ENCODE data around the gene ZSWIM5.

GRCh38 chr1:45111239-45111638, 95.2 kb downstream of the ZSWIM5 start:
- TF ChIP-seq POLR2A (IDR thresholded peaks at IDR 0.05) (no peak), CTCF (IDR thresholded peaks at IDR 0.05) (no peak), EP300 (IDR thresholded peaks at IDR 0.05) (no peak)

Data from tibial nerve (tissue), 4 donors.